Measurements from ENCODE around the gene CDS2. TPM values are rescaled to one million over a fixed set of nuclear protein-coding genes. Genes with fewer than 3 reads are reported as not detected.
"Not testable (repeated sequence)": the region's sequence is repeated elsewhere in the genome, so short reads cannot be mapped to it uniquely, and the experiment has no call there.

The CDS2 gene
- total and polyA plus RNA-seq, 2 of the 13 experiments (the other 11 are each of a cell fraction or from before 2014, with no cell fraction given) = 81.3 to 153 TPM

- intact Hi-C loops (cut with micrococcal nuclease; ENCODE audit: unreplicated experiment); H3K4me1 ChIP-seq (ENCODE audit: insufficient read depth, low read length); H4K20me1 ChIP-seq (ENCODE audit: insufficient read depth, low read length); H2AFZ ChIP-seq (ENCODE audit: low read length); H3K79me2 ChIP-seq (ENCODE audit: insufficient read depth, low read length); H3K27ac ChIP-seq (ENCODE audit: extremely low read length, insufficient read depth, low read length); H3K4me2 ChIP-seq (ENCODE audit: low read depth, low read length); FAIRE-seq; H3K4me3 ChIP-seq (replicated peaks in 1 of 3; ENCODE audit: insufficient read depth in 1 of 3, low read depth in 2 of 3, low read length in 3 of 3); ATAC-seq; BruUV-seq (replicated peaks); H3K27me3 ChIP-seq (ENCODE audit: control insufficient read depth in 1 of 2, insufficient read depth in 2 of 2, low read length in 2 of 2); CTCF ChIA-PET (ENCODE audit: low intra/inter-chr PET ratio, low total read pairs); DNase-seq (ENCODE audit: low spot score); H3K9me3 ChIP-seq (ENCODE audit: low read length); H3K9ac ChIP-seq (ENCODE audit: insufficient read depth, low read depth, low read length): not testable (repeated sequence)
- WGBS (ENCODE audit: low lambda C conversion rate) = 94% methylated on average over 1 of the region's 1 CpG
- H3K36me3 ChIP-seq (replicated peaks in 1 of 2; ENCODE audit: control insufficient read depth in 1 of 2, insufficient read depth in 2 of 2, low read length in 2 of 2) = peaks cover 14 to 68% of the 10 kb centered on the region in 2 experiments
- in situ Hi-C loops (cut with HindIII; ENCODE audit: extremely low pct_ligation_motif_present, low pct_unique_long_range_greater_than_20kb) = loop anchor here (10.0 kb wide), 1 partner anchor 494 kb away; no protein-coding TSS in a partner anchor
- peak; percentile 52; the same call in 1 of the 2 replicates for TF ChIP-seq RBFOX2 (IDR thresholded peaks at IDR 0.05; ENCODE audit: low read depth, low read length)
- TF ChIP-seq ZNF121 (CRISPR knock-in tag; IDR thresholded peaks at IDR 0.05) = 0 out of 2 replicates have a peak, but pooled peaks have one; percentile 12
- POLR2A ChIA-PET = interaction anchor here (0.9 kb wide), 1 partner anchor 28 kb away, joined by 3 read pairs; the partner anchor contains the start of gene CDS2
These were observed 27.8 kb upstream of the CDS2 start for GRCh38 chr20:5099009-5099408.

GRCh38 chr20:5099909-5100308 is 26.9 kb upstream of the CDS2 start:
- H3K79me2 ChIP-seq (ENCODE audit: insufficient read depth, low read length); CTCF ChIA-PET (ENCODE audit: low intra/inter-chr PET ratio, low total read pairs); H3K4me3 ChIP-seq (replicated peaks in 1 of 3; ENCODE audit: insufficient read depth in 1 of 3, low read depth in 2 of 3, low read length in 3 of 3); H3K27me3 ChIP-seq (ENCODE audit: control insufficient read depth in 1 of 2, insufficient read depth in 2 of 2, low read length in 2 of 2); H3K9me3 ChIP-seq (ENCODE audit: low read length); ATAC-seq; H2AFZ ChIP-seq (ENCODE audit: low read length); DNase-seq (ENCODE audit: low spot score); H3K4me2 ChIP-seq (ENCODE audit: low read depth, low read length); H3K4me1 ChIP-seq (ENCODE audit: insufficient read depth, low read length); H4K20me1 ChIP-seq (ENCODE audit: insufficient read depth, low read length); H3K9ac ChIP-seq (ENCODE audit: insufficient read depth, low read depth, low read length); H3K27ac ChIP-seq (ENCODE audit: extremely low read length, insufficient read depth, low read length): not testable (repeated sequence)
- FAIRE-seq = peak; percentile 8
- in situ Hi-C loops (cut with HindIII; ENCODE audit: extremely low pct_ligation_motif_present, low pct_unique_long_range_greater_than_20kb) = loop anchor here (10.0 kb wide), 2 partner anchors 105 to 495 kb away; no protein-coding TSS in a partner anchor
- peaks cover 17 to 77% of the 10 kb centered on the region in 2 experiments for H3K36me3 ChIP-seq (replicated peaks in 1 of 2; ENCODE audit: control insufficient read depth in 1 of 2, insufficient read depth in 2 of 2, low read length in 2 of 2)
- POLR2A ChIA-PET = interaction anchor here (0.7 kb wide), 1 partner anchor 35 kb away, joined by 3 read pairs; no protein-coding TSS in a partner anchor
- TSS peak; percentile 28 for BruUV-seq (replicated peaks)
- WGBS (ENCODE audit: low lambda C conversion rate) = 92% methylated on average over 3 of the region's 3 CpGs
- intact Hi-C loops (cut with micrococcal nuclease; ENCODE audit: unreplicated experiment) = loop anchor here (1.0 to 2.0 kb wide), 4 partner anchors 44 to 493 kb away; no protein-coding TSS in a partner anchor

Data from HepG2 (cell line).